NCI-H1694 treated with DMSO at 0.1 percent for 48 hours (cell line): ENCODE data around the gene COA1.
"Not testable (repeated sequence)": the region's sequence is repeated elsewhere in the genome, so short reads cannot be mapped to it uniquely, and the experiment has no call there.

Experiments used
- DNase-seq: peaks from one replicate; lab custom pipeline; 2025; lab: John Stamatoyannopoulos, UW

COA1 gene

DNA sequence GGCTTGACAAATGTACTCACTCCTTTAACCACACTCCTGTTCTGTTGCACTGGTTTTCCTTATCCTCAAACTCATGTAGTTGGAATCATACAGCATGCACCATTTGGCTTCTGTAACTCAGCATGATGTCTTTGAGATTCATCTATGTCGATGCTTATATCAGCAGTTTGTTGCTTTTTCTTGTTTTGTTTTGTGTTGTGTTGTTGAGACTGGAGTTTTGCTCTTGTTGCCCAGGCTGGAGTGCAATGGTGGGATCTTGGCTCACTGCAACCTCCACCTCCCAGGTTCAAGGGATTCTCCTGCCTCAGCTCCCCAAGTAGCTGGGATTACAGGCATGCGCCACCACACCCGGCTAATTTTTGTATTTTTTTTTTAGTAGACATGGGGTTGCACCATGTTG is 101.5 kb downstream of the COA1 start:
- DNase-seq, result not testable (repeated sequence)

DNA sequence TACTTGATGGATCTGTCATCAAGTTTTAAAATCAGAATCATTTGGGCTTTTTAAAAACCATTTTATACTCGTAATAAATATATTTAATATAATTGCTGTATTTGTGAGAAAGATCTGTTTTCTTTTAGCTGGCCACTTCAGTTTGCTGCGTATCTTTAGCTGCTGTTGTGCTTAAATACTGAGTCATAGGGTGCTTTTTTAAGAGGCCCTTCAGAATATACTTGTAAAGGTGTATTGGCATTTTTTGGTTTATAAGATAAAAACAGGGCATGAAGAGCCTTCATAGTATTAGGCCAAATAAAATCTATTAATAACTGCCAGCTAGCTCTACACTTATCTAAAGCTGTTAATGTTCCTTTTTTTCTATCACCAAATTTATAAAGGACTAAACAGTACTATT is 102.6 kb downstream of the COA1 start:
- DNase-seq, result no peak

DNA sequence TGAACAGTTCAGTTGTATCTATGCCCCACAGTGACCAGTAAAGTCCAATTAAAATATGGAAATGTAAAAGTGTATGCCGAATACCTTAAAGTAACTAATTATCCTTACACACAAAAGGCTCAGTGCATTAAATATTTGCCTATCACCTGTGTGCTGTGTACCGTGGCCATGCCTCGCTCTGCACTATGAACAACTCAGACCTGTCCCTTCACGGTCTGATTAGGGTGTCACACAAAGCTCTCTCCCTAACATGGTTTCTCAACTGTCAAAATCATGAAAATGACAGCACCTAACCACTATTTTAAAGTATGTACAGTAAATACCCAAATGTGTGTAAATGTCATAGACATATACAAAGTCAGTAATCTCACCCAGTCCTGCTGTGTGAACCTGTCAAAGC is 103.3 kb downstream of the COA1 start:
- DNase-seq, result no peak

DNA sequence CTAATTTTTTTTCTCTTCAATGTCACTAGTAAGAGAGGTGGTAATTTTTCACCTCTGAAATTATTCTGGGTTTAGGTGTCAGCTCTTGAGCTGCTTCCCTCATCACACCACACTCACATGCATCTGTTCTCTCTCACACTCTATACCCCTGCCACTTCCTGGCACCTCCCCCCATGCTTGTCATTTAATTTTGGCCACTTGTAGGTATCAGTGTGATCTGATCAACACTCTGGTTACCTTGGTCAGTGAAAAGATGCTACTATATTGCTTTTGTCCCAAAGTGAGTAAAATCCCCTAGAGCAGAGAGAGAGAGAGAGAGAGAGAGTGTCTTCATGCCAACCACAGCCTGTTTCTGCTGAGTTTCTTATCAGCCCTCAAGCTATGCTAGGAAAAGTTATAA is 103.9 kb downstream of the COA1 start:
- DNase-seq, result no peak

DNA sequence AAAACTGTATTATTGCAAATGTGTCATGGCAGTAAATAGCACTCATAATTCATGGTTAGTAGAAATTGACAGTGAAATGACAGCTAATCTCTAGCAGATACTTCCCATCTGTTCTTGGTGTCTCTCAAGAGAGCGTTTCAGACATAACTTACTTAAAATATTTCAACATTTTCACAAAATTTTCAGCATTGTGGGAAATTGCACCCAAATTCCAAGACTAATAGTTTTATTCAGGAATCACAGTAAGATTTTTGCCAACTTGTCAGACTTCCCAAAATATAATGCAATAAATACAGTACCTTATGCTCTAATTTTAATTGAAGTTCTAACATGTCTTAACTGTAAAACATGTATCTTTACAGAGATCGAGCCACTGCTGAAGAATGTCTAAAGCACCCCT is 105.2 kb downstream of the COA1 start:
- DNase-seq, result no peak

DNA sequence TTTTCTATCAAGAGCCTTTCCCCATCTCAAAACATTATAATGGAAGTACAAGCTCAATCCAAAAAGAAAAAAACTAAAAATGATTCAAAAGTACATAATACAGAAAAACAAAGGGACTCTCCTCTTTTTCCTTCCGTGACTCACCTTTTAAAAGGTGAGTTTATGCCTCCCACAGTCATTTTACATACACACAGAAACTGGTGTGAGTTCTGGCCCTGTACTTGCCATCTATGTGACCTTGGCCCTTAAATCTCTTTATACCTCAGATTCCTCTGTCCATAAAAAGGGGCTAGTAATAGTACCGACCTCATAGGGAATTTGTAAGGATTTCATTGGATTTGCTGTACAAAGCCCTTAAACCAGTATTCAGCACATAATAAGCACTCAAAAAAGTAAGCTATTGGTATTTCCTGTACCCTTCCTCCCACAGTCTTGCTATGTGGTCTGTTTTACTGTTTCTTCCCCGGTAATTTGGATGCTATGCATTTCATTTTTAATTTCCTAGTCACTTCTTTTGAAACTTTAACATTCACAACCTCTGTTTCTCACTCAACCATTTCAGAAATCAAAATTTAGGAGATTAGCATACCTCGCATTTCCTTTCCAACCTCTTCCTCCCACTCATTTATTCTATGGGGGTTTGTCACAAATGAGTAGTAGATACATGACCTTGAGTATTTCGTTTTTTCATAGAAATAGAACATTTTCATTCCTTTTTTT is 107.4 kb downstream of the COA1 start:
- no peak for DNase-seq

DNA sequence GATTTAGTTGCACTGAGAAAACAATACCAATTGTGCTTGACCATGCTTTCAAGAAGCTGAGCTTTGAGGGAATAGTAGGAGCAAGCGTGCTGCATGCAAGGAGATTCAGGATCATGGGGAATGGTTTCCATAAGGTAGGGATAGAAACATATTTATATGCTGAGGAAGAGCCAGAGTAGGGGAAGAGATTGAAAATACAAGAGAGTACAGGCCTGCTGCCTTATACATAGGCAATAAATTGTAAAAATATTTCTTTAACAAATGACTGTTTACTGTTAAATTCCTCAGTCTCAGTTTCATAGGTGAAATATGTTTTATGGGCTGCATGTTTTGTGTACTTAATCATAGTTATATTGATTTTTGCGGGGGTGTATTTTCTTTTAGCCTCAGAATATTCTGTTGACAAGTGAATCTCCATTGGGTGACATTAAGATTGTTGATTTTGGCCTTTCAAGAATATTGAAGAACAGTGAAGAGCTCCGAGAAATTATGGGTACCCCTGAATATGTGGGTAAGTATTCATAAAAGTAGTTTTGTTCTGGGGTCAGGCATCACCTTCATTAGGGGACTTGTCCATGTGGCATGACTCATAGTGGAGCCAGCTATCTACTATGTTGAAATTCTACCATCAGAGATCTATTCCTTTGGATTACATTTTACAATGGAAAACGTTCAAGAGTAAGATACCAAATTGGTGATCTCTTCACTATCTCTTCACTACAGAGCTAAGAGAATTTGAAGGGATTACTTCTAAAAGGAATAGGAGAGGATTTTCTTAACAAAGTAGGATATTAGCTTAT is 109.9 kb downstream of the COA1 start:
- no peak for DNase-seq

DNA sequence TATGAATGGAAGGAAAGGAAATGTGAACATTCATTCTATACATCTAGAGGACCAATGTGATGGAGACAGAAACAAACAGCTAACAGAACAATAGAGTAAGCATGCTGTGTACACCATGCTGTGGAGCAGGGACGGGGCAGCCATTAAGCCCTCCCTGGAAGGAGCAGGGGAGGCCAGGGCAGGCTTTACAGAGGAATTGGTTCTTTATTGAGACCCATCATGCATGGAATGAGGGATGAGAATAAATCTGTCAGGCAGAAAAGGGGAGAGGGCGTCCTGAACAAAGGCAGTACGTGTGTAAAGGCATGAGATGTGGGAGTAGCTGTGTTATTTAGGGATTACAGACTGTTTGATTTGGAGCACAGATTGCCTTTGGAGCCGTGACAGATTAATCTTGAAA is 111.2 kb downstream of the COA1 start:
- DNase-seq, result no peak

DNA sequence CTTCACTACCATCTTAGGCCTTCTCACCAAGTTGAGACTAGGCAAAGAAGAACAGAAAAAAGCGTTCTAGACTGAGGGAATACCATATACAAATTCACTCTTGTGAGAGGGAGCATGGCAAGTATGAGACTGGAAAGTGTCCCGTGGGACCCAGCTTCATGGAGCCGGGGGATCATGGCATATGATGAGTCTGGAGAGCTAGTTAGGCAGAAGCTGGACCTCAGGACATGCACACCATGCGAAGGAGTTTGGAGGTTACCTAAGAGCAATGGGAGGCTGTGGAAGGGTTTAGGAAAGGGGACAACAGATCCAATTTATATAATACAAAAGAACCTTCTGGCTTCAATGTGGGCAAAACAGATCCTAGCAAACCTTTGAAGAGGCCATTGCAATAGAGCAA is 112.3 kb downstream of the COA1 start:
- no peak for DNase-seq

DNA sequence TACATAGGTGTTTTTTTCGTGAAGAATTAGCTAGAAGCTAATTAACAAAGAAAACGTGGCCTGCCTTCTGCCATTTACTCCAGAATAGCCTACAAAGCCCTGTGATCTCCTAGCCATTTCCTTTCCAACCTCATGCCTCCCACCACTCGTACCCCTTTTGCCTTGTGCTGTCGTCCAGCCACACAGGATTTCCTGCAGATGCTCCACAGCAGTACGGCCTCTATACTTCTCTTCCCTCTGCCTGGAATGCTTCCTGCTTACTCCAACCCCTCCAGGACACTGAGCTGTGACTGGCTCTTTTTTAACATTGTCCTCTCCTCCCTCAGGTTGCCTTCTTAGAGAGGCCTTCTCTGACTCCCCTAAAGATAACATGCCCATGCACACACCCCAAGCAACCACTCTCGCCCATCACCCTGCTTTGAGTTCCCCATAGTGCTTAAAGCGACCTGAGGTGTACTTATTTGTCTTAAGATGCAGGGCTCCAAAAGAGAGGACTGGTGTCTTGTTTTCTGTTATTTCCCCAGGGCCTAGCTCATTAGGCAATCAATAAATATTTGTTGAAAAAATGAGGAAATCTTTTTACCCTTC is 113.7 kb downstream of the COA1 start:
- DNase-seq, result no peak

DNA sequence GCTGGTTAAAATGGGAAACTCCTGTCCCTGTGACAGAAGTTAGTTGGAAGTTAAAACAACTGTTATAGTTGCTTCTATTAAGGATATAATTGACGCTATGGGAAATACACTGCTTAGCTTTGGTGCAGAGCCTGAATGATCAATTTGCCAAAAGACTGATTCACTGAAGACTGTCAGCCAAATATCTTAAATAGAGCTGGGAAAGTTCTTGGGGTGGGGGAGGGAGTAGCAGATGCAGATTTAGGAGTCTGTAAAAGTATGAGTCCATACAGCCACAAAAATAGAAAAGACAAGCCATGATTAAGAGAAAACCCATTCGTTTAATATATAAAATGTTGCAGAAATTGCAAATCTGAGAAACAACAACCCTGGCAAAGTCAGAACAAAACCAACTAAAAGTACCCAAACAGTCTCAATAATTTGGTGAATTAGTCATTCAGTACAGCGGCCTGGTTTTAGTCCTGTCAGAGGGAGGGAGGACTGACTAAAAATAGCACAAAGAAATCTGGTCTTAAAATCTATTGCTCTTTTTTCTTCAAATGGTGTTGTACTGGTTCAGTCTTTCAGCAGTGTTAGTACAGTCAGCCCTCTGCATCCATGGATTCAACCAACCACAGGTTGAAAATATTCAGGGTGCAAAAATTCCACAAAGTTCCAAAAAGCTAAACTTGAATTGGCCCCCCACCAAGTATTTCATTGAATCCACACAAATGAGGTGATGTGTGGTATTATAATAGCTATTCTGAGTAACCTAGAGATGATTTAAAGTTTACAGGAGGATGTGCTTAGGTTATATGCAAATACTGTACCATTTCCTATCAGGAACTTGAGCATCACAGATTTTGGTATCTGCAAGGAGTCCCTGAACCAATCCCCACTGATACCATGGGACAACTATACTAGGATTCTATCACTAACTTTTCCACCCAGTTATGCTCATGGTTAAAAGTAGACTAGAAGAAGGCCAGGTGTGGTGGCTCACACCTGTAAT is 116.4 kb downstream of the COA1 start:
- DNase-seq, result no peak

DNA sequence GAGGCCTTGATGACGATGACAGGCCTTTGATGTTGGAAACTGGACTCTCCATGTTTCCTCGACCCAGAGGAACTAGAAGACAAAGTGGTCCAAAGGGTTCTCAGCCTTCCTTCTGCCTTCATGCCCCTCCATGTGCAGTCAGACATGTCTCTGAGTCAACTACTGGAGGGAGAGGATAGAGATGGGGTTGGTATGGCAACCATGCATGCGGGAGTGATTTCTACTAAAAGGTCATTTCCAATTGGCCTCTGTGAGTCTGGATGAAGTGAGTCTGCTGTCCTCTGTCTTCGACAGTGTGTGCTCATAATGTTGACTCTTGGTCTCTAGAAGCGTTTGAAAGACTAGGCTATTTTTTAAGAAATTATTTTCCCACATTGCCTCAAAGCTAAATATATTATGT is 117.2 kb downstream of the COA1 start:
- DNase-seq, result no peak

DNA sequence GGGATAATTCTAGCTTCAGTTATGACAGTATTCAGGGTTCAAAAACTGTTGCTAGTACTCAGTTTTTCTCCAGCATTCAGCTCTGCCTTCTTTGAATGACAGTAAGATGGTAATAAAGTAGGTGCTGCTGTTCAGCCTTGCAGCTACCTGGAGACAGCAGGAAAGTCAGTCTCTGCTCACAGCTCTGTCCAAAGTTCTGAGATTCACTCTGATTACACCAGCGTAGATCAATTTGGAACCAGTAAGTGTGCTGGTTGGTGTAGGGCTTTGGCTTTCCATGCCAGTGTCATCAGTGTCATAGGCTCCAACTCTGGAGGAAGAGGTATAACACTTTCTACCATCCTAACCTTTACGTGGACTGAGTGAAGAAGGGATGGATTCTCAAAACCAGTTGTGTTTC is 120.2 kb downstream of the COA1 start:
- DNase-seq, result no peak

DNA sequence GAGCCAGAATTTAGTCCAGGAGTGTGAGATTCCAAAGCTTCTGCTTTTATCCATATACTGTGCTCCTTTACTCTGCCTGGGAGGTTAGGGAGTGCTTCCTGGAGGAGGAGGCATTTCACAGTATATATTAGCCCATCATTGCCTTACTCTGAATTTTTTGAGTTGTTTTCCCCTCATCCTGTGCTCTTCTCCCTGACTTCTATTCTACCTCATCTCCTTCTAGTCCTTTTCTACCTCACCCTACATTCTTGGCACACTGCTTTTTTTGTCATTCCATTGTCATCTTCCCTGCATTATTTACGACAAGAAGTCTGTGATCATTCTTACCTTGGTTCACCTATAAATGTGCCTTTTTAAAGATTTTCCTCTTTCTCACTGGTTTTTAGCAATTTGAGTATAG is 125.1 kb downstream of the COA1 start:
- DNase-seq, result no peak

DNA sequence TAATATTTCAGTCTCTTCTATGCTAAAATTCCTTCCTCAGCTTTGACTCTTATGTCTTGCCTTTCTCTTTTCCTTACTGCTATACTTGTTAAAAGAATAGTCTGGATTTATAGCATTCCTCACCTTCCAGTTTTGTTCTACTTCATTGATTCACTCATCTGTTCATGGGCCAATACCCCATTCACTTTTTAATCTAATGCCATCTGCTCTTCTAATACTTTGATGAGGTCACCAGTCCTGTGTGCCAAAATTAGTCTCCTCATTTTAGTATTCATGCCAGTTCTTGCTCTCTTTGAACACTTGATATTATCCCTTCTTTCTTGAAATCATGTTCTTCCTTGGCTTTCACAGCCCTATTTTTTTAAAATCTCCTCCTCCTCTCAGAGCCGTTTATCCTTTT is 127.1 kb downstream of the COA1 start:
- peak; percentile 86 for DNase-seq

DNA sequence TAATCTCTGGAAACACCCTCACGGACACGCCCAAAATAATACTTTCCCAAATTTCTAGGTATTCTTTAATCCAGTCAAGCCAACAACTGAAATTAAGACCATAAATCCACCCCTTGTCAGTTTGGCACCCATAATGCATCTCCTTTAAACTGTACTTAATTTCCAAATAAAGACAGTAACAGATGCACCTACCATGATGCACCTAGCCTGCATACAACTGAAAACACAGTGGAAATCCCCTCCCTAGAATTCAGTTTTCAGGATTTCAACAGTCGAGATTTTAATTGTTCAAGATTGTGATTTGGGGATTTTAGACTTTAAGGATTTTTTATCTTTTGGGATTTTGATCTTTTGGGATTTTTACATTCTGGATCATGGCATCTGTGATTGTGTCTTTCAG is 129.3 kb downstream of the COA1 start:
- no peak for DNase-seq

DNA sequence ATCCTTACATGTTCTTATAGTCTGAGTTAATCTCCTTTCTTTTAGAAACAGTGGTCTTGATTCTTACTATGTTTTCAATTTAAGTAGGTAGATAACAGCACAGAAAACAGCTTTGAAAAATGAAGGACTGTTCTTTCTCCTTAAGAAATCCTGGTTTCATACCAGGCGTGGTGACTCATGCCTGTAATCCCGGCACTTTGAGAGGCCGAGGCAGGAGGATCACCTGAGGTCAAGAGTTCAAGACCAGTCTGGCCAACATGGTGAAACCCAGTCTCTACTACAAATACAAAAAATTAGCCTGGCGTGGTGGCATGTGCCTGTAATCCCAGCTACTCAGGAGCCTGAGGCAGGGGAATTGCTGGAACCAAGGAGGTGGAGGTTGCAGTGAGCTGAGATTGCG is 132.9 kb downstream of the COA1 start:
- DNase-seq, result not testable (repeated sequence)

DNA sequence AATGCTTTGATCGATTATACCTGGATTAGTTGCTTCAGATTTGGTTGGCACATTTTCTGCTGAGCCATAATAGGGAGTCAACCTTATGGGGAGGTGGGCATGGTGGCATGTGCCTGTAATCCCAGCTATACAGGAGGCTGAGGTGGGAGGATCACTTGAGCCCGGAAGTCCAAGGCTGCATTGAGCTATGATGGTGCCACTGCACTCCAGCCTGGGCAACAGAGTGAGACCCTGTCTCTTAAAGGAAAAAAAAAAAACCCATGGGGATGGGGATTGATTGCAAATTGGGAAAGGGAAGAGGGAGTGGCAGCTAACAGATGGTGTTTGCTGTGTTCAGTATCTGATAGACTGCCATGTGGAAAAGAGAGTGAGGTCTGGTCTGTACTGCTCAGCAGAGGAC is 135.3 kb downstream of the COA1 start:
- no peak for DNase-seq

DNA sequence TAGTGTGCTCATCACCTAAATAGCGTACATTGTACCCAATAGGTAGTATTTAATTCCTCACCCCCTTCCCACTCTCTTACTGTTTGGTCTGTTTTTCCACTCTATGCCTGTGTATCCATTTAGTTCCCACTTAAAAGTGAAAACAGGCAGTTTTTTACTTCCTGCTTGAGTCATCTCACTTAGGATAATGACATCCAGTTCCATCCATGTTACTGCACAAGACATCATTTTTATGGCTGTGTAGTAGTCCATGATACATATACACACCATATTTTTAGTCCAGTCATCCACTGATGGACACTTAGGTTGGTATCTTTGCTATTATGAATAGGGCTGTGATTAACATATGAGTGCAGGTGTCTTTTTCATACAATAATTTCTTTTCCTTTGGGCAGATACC is 136.3 kb downstream of the COA1 start:
- DNase-seq, result no peak

DNA sequence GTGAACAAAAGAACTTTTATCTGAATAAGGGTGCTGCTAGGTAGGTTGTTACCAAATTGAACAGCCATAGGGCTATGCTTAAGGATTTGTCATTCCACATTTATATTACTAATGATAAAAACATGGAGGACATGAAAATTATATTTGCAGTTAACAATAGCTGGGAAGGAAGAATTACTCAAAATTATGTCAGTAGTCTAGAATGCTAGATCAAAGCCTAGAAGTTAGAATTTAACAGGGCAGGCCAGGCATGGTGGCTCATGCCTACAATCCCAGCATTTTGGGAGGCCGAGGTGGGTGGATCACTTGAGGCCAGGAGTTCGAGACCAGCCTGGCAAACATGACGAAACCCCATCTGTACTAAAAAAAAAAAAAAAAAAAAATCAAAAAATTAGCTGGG is 137.0 kb downstream of the COA1 start:
- DNase-seq, result no peak

DNA sequence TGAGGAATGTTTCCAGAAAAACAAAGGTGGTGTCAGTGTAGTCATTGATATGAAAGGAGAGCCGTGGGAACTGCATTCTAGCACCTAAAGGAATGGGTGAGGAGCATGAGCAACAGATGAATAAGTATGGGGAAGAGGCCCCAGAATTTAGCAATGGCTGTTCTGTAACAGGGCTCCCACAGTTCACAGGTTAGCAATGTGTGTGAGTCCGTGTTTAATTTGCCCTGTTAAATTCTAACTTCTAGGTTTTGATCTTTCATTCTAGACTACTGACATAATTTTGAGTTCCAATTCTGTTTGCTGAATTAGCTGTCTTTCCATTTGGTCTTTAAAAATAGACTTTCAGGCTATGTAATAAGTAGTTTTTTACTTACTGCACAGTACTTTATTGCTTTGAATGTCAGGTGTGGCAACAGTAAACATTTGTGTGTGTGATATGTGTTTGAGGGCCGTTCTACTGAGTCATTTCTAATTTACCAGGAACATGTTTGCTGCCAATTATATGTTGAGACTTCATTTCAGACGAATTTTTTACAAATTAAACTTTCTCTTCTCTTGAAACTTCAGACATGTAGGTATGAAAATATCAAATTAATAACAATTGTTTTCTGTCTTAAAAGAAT is 137.7 kb downstream of the COA1 start:
- no peak for DNase-seq
